ENCODE measurements around the gene BICDL2.

The BICDL2 gene

GRCh38 chr16:3045758-3046640 lies 9.3 kb upstream of the BICDL2 start, which contains the start of gene MMP25:
MMP25 (plus strand) TSS chr16:3046561; CDS start chr16:3046918, 357 bp downstream.
- no peak for DNase-seq

- DNase-seq, result no peak
Measured at GRCh38 chr16:3044708-3045107, 8.0 kb upstream of the BICDL2 start.

GRCh38 chr16:3042376-3042775 lies 5.6 kb upstream of the BICDL2 start:
- DNase-seq, result no peak

- no peak for DNase-seq
Measured at GRCh38 chr16:3038896-3039295, 2.2 kb upstream of the BICDL2 start.

GRCh38 chr16:3038256-3038655 lies 1.5 kb upstream of the BICDL2 start:
- no peak for DNase-seq

GRCh38 chr16:3035972-3036725 lies 595 bp downstream of the BICDL2 start:
- DNase-seq, result no peak

GRCh38 chr16:3035289-3035971 lies 1.3 kb downstream of the BICDL2 start:
- no peak for DNase-seq

GRCh38 chr16:3032624-3033023 lies 4.1 kb downstream of the BICDL2 start:
- DNase-seq, result no peak

- no peak for DNase-seq
Measured at GRCh38 chr16:3030222-3031212, 6.2 kb downstream of the BICDL2 start.

GRCh38 chr16:3029491-3030221 lies 7.1 kb downstream of the BICDL2 start:
- no peak for DNase-seq

GRCh38 chr16:3028716-3029319 lies 7.9 kb downstream of the BICDL2 start:
- no peak for DNase-seq

GRCh38 chr16:3027983-3028715 lies 8.6 kb downstream of the BICDL2 start:
- DNase-seq, result peak; percentile 71

- DNase-seq, result no peak
Measured at GRCh38 chr16:3027489-3027795, 9.3 kb downstream of the BICDL2 start.

GRCh38 chr16:3026609-3027488 lies 9.9 kb downstream of the BICDL2 start:
- no peak for DNase-seq

GRCh38 chr16:3026003-3026378 lies 10.8 kb downstream of the BICDL2 start:
- no peak for DNase-seq

- DNase-seq, result no peak
Measured at GRCh38 chr16:3025032-3026002, 11.4 kb downstream of the BICDL2 start.

GRCh38 chr16:3023669-3024478 lies 12.9 kb downstream of the BICDL2 start, which contains the start of the genes HCFC1R1 and THOC6:
HCFC1R1 (minus strand) TSS chr16:3023942; CDS start chr16:3023941, 1 bp downstream.
THOC6 (plus strand) TSS chr16:3024035; CDS start chr16:3024327, 292 bp downstream.
- DNase-seq, result peak; percentile 83
